Neuronal stem cell (in vitro differentiated cells): ENCODE measurements around the gene UTP18.
"Not testable (repeated sequence)": the region's sequence is repeated elsewhere in the genome, so short reads cannot be mapped to it uniquely, and the experiment has no call there.

Experiments
- DNase-seq: peaks from one replicate; pipeline ENCODE4 v3.0.0-alpha.2; 2013; ENCODE audit warnings: low spot score
- H2AFZ ChIP-seq: one replicate; pipeline ENCODE4 v1.6.1; 2013; ENCODE audit warnings: mild to moderate bottlenecking, low read length, inconsistent platforms
- H2AK5ac ChIP-seq: 2 replicates; pipeline ENCODE4 v1.6.1; 2013; ENCODE audit warnings: low read depth, mild to moderate bottlenecking, inconsistent platforms, low read length, moderate library complexity, mixed read lengths
- H2BK120ac ChIP-seq: 2 replicates; pipeline ENCODE4 v1.6.1; 2013; ENCODE audit warnings: low read depth, mild to moderate bottlenecking, inconsistent platforms, low read length, moderate library complexity, mixed read lengths
- H2BK12ac ChIP-seq: one replicate; pipeline ENCODE4 v1.6.1; 2013; ENCODE audit warnings: low read length, inconsistent platforms
- H2BK15ac ChIP-seq: 2 replicates; pipeline ENCODE4 v1.6.1; 2013; ENCODE audit warnings: mild to moderate bottlenecking, low read length, inconsistent platforms, mixed read lengths
- H2BK5ac ChIP-seq: one replicate; pipeline ENCODE4 v1.6.1; 2013; ENCODE audit warnings: inconsistent platforms, mild to moderate bottlenecking, low read length, moderate library complexity
- H3K14ac ChIP-seq: one replicate; pipeline ENCODE4 v1.6.1; 2013; ENCODE audit warnings: low read length, inconsistent platforms
- H3K18ac ChIP-seq: 2 replicates; pipeline ENCODE4 v1.6.1; 2013; ENCODE audit warnings: low read length, inconsistent platforms
- H3K23ac ChIP-seq: 2 replicates; pipeline ENCODE4 v1.6.1; 2013; ENCODE audit warnings: low read depth, mild to moderate bottlenecking, mixed read lengths, low read length, inconsistent platforms; ENCODE audit not compliant: poor library complexity
- H3K27ac ChIP-seq: replicated peaks from 3 replicates; pipeline ENCODE4 v1.5.1; 2013; ENCODE audit warnings: low read length, inconsistent platforms
- H3K27me3 ChIP-seq, 3 experiments: 2 replicates each; pipeline ENCODE4 v1.6.1; 2013; ENCODE audit warnings: low read length in 3 of 3, mild to moderate bottlenecking in 2 of 3, inconsistent platforms in 1 of 3, low read depth in 1 of 3, mixed read lengths in 1 of 3, moderate library complexity in 1 of 3; ENCODE audit not compliant: control insufficient read depth in 3 of 3, insufficient read depth in 3 of 3
- H3K36me3 ChIP-seq, 2 donors: replicated peaks in 1 of 2; 2 replicates each; pipeline ENCODE4 v1.6.1; 2013; ENCODE audit warnings: low read length in 2 of 2; ENCODE audit not compliant: control insufficient read depth in 2 of 2, insufficient read depth in 2 of 2
- H3K4ac ChIP-seq: 2 replicates; pipeline ENCODE4 v1.6.1; 2013; ENCODE audit warnings: inconsistent platforms, mild to moderate bottlenecking, low read length, moderate library complexity
- H3K4me1 ChIP-seq, 2 donors: 1 replicate in 1 of 2; 2 replicates in 1 of 2; pipeline ENCODE4 v1.6.1; 2013; ENCODE audit warnings: low read length in 2 of 2, low read depth in 1 of 2; ENCODE audit not compliant: control insufficient read depth in 2 of 2, insufficient read depth in 1 of 2
- H3K4me2 ChIP-seq: one replicate; pipeline ENCODE4 v1.6.1; 2013; ENCODE audit warnings: mild to moderate bottlenecking, low read length, inconsistent platforms; ENCODE audit not compliant: insufficient read depth, poor library complexity, severe bottlenecking
- H3K4me3 ChIP-seq, 2 donors: 2 replicates each; pipeline ENCODE4 v1.5.1; 2013; ENCODE audit warnings: low read length in 2 of 2, mild to moderate bottlenecking in 2 of 2, inconsistent platforms in 1 of 2, moderate library complexity in 1 of 2
- H3K79me1 ChIP-seq: one replicate; pipeline ENCODE4 v1.6.1; 2013; ENCODE audit warnings: low read depth, mild to moderate bottlenecking, inconsistent platforms, low read length, moderate library complexity
- H3K9ac ChIP-seq: one replicate; pipeline ENCODE4 v1.6.1; 2013; ENCODE audit warnings: mild to moderate bottlenecking, low read depth, low read length, inconsistent platforms; ENCODE audit not compliant: poor library complexity
- H3K9me3 ChIP-seq, 2 donors: replicated peaks in 1 of 2; 2 replicates each; pipeline versions ENCODE3 to v1.6.1; 2013; ENCODE audit warnings: low read length in 2 of 2, mild to moderate bottlenecking in 2 of 2, inconsistent platforms in 1 of 2, low read depth in 1 of 2, mixed read lengths in 1 of 2, moderate library complexity in 1 of 2; ENCODE audit not compliant: control insufficient read depth in 2 of 2, insufficient read depth in 1 of 2
- H4K8ac ChIP-seq: one replicate; pipeline ENCODE4 v1.6.1; 2013; ENCODE audit warnings: low read depth, mild to moderate bottlenecking, inconsistent platforms, low read length, moderate library complexity
- H4K91ac ChIP-seq: one replicate; pipeline ENCODE4 v1.6.1; 2013; ENCODE audit warnings: low read length, low read depth, mild to moderate bottlenecking, inconsistent platforms; ENCODE audit not compliant: poor library complexity
- WGBS, 2 donors: extraction: QIAGEN DNeasy Blood & Tissue Kit; methylation state at CpG; one replicate each; pipeline ENCODE4 v1.1.7; 2013; ENCODE audit warnings: missing lambda C conversion rate in 2 of 2, mixed read lengths in 1 of 2; ENCODE audit not compliant: insufficient read length in 2 of 2, insufficient replicate concordance in 1 of 2; ENCODE audit errors: extremely low coverage in 2 of 2; 5-methylcytosine and 5-hydroxymethylcytosine counted together

UTP18 gene

GRCh38 chr17:51224402-51225262 lies 35.7 kb upstream of the UTP18 start:
- Histone ChIP-seq H3K14ac (no peak overlapping the region), H3K9ac (no peak overlapping the region), H3K4ac (no peak overlapping the region), H3K23ac (no peak overlapping the region), H3K79me1 (peaks cover 3% of the 10 kb centered on the region), H3K27ac (no peak overlapping the region), H2BK5ac (no peak overlapping the region), H3K4me1 (no peaks in the 10 kb centered on the region), H4K91ac (no peak overlapping the region), H4K8ac (no peak overlapping the region), H2BK120ac (no peak overlapping the region), H2BK12ac (no peak overlapping the region), H3K18ac (no peak overlapping the region), H2BK15ac (no peak overlapping the region), H3K4me2 (no peak overlapping the region), H3K4me3 (no peak overlapping the region), H2AK5ac (no peak overlapping the region), H3K36me3 (peaks cover 7 to 55% of the 10 kb centered on the region in 2 donors), H2AFZ (no peak overlapping the region), H3K9me3 (no peaks in the 10 kb centered on the region), H3K27me3 (no peaks in the 10 kb centered on the region)
- no CpG with 5 or more reads among the region's 10 CpGs for WGBS, 2 donors
- DNase-seq = no peak

- H3K36me3 ChIP-seq = peaks cover 6 to 46% of the 10 kb centered on the region in 2 donors
- not testable (repeated sequence) for H3K9me3 ChIP-seq, H3K4me1 ChIP-seq, H3K4me3 ChIP-seq, H3K27me3 ChIP-seq, H2BK5ac ChIP-seq, H2AK5ac ChIP-seq, H3K18ac ChIP-seq, H2BK15ac ChIP-seq, H4K91ac ChIP-seq, H3K27ac ChIP-seq, H4K8ac ChIP-seq, H2BK120ac ChIP-seq, H3K14ac ChIP-seq, H3K9ac ChIP-seq, DNase-seq, H3K4ac ChIP-seq, H3K79me1 ChIP-seq, H2AFZ ChIP-seq, H3K4me2 ChIP-seq, H2BK12ac ChIP-seq, H3K23ac ChIP-seq
- no CpG with 5 or more reads among the region's 7 CpGs for WGBS, 2 donors
Observed at GRCh38 chr17:51225523-51225922, 34.8 kb upstream of the UTP18 start.

- no peak for DNase-seq
- no peaks in the 10 kb centered on the region for H3K9me3 ChIP-seq
- H3K4ac ChIP-seq = no peak overlapping the region
- no peak overlapping the region for H3K9ac ChIP-seq
- H3K4me3 ChIP-seq = no peak overlapping the region
- peaks cover 3% of the 10 kb centered on the region for H3K79me1 ChIP-seq
- no peak overlapping the region for H3K14ac ChIP-seq
- H3K36me3 ChIP-seq = peaks cover 5 to 32% of the 10 kb centered on the region in 2 donors
- H4K8ac ChIP-seq = no peak overlapping the region
- no peak overlapping the region for H3K4me2 ChIP-seq
- no peak overlapping the region for H4K91ac ChIP-seq
- no peak overlapping the region for H3K18ac ChIP-seq
- H3K23ac ChIP-seq = no peak overlapping the region
- no peak overlapping the region for H3K27ac ChIP-seq
- H2BK12ac ChIP-seq = no peak overlapping the region
- no peaks in the 10 kb centered on the region for H3K27me3 ChIP-seq
- no peak overlapping the region for H2BK120ac ChIP-seq
- H2AK5ac ChIP-seq = no peak overlapping the region
- no CpG with 5 or more reads among the region's 4 CpGs for WGBS, 2 donors
- no peaks in the 10 kb centered on the region for H3K4me1 ChIP-seq
- no peak overlapping the region for H2AFZ ChIP-seq
- no peak overlapping the region for H2BK5ac ChIP-seq
- no peak overlapping the region for H2BK15ac ChIP-seq
Observed at GRCh38 chr17:51228161-51228560, 32.2 kb upstream of the UTP18 start.

- Histone ChIP-seq H4K91ac (no peak overlapping the region), H3K4me1 (no peaks in the 10 kb centered on the region), H3K23ac (no peak overlapping the region), H3K36me3 (peaks cover 2 to 15% of the 10 kb centered on the region in 2 donors), H3K18ac (no peak overlapping the region), H3K9me3 (no peaks in the 10 kb centered on the region), H3K27me3 (no peaks in the 10 kb centered on the region), H2AK5ac (no peak overlapping the region), H3K79me1 (peaks cover 3% of the 10 kb centered on the region), H2AFZ (no peak overlapping the region), H2BK120ac (no peak overlapping the region), H3K9ac (no peak overlapping the region), H3K4me3 (no peak overlapping the region), H3K4ac (no peak overlapping the region), H3K27ac (no peak overlapping the region), H3K14ac (no peak overlapping the region), H2BK5ac (no peak overlapping the region), H3K4me2 (no peak overlapping the region), H4K8ac (no peak overlapping the region), H2BK12ac (no peak overlapping the region), H2BK15ac (no peak overlapping the region)
- DNase-seq = no peak
- WGBS, 2 donors = no CpG with 5 or more reads among the region's 3 CpGs
Observed at GRCh38 chr17:51229889-51230288, 30.5 kb upstream of the UTP18 start.
